Effector memory CD4-positive, alpha-beta T cell (primary cell): Measurements from ENCODE around the gene INF2.

ENCODE experiments used
- DNase-seq, 3 donors: peaks; one replicate each; pipeline ENCODE4 v3.0.0-alpha.2; 2020
- H3K27ac ChIP-seq: 2 replicates; pipeline ENCODE4 v1.7.0; 2013; ENCODE audit warnings: mild to moderate bottlenecking, low read length, moderate library complexity; ENCODE audit not compliant: insufficient read depth, poor library complexity, severe bottlenecking
- H3K27me3 ChIP-seq: replicated peaks from 2 replicates; pipeline ENCODE4 v1.7.0; 2013; ENCODE audit warnings: mild to moderate bottlenecking, low read length; ENCODE audit not compliant: insufficient read depth, control insufficient read depth, poor library complexity, severe bottlenecking
- H3K36me3 ChIP-seq: 2 replicates; pipeline ENCODE4 v1.7.0; 2013; ENCODE audit warnings: mild to moderate bottlenecking, low read length, moderate library complexity; ENCODE audit not compliant: control insufficient read depth, insufficient read depth
- H3K4me1 ChIP-seq: 2 replicates; pipeline ENCODE4 v1.7.0; 2013; ENCODE audit warnings: low read length, mild to moderate bottlenecking; ENCODE audit not compliant: control insufficient read depth, insufficient read depth, poor library complexity, severe bottlenecking
- H3K4me3 ChIP-seq: 2 replicates; pipeline ENCODE4 v1.7.0; 2013; ENCODE audit warnings: low read length, low read depth, mild to moderate bottlenecking; ENCODE audit not compliant: insufficient read depth, poor library complexity, severe bottlenecking
- H3K9me3 ChIP-seq: 2 replicates; pipeline ENCODE4 v1.7.0; 2013; ENCODE audit warnings: mild to moderate bottlenecking, low read length, moderate library complexity; ENCODE audit not compliant: control insufficient read depth

The INF2 gene

GRCh38 chr14:104676694-104677511, 12.5 kb upstream of the INF2 start:
- Histone ChIP-seq H3K36me3 (no peaks in the 10 kb centered on the region), H3K27me3 (no peaks in the 10 kb centered on the region), H3K27ac (no peak overlapping the region), H3K4me3 (peak overlapping the region; percentile 64), H3K9me3 (no peaks in the 10 kb centered on the region), H3K4me1 (peaks cover 24% of the 10 kb centered on the region)
- DNase-seq: no peak

GRCh38 chr14:104677512-104678332, 11.7 kb upstream of the INF2 start:
- DNase-seq: peak; percentile 43 to 48 (median 45)
- Histone ChIP-seq H3K27ac (no peak overlapping the region), H3K4me3 (peak overlapping the region; percentile 64), H3K4me1 (peaks cover 24% of the 10 kb centered on the region), H3K9me3 (no peaks in the 10 kb centered on the region), H3K36me3 (no peaks in the 10 kb centered on the region), H3K27me3 (no peaks in the 10 kb centered on the region)

GRCh38 chr14:104678346-104678745, 11.1 kb upstream of the INF2 start:
- Histone ChIP-seq H3K9me3 (no peaks in the 10 kb centered on the region), H3K27me3 (no peaks in the 10 kb centered on the region), H3K27ac (no peak overlapping the region), H3K4me1 (peaks cover 24% of the 10 kb centered on the region), H3K4me3 (peak overlapping the region; percentile 64), H3K36me3 (no peaks in the 10 kb centered on the region)
- no peak for DNase-seq

- no peak overlapping the region for H3K4me3 ChIP-seq
- no peak overlapping the region for H3K27ac ChIP-seq
- H3K9me3 ChIP-seq: no peaks in the 10 kb centered on the region
- DNase-seq: no peak
- no peaks in the 10 kb centered on the region for H3K27me3 ChIP-seq
- H3K4me1 ChIP-seq: peaks cover 24% of the 10 kb centered on the region
- H3K36me3 ChIP-seq: no peaks in the 10 kb centered on the region
Observed at GRCh38 chr14:104678901-104679705, 10.3 kb upstream of the INF2 start.

- DNase-seq: no peak
- H3K27me3 ChIP-seq: no peaks in the 10 kb centered on the region
- no peak overlapping the region for H3K4me3 ChIP-seq
- no peaks in the 10 kb centered on the region for H3K36me3 ChIP-seq
- H3K9me3 ChIP-seq: no peaks in the 10 kb centered on the region
- no peak overlapping the region for H3K27ac ChIP-seq
- peaks cover 27% of the 10 kb centered on the region for H3K4me1 ChIP-seq
Observed at GRCh38 chr14:104680056-104680805, 9.2 kb upstream of the INF2 start.

GRCh38 chr14:104680806-104681688, 8.4 kb upstream of the INF2 start:
- Histone ChIP-seq H3K27me3 (no peaks in the 10 kb centered on the region), H3K36me3 (no peaks in the 10 kb centered on the region), H3K9me3 (no peaks in the 10 kb centered on the region), H3K4me1 (peaks cover 27% of the 10 kb centered on the region), H3K4me3 (no peak overlapping the region), H3K27ac (no peak overlapping the region)
- no peak for DNase-seq

- Histone ChIP-seq H3K4me1 (peaks cover 29% of the 10 kb centered on the region), H3K27ac (no peak overlapping the region), H3K36me3 (no peaks in the 10 kb centered on the region), H3K4me3 (no peak overlapping the region), H3K27me3 (no peaks in the 10 kb centered on the region), H3K9me3 (no peaks in the 10 kb centered on the region)
- no peak for DNase-seq
Observed at GRCh38 chr14:104681689-104682074, 7.7 kb upstream of the INF2 start.

GRCh38 chr14:104682107-104682593, 7.3 kb upstream of the INF2 start:
- Histone ChIP-seq H3K4me3 (no peak overlapping the region), H3K27ac (no peak overlapping the region), H3K27me3 (no peaks in the 10 kb centered on the region), H3K4me1 (peaks cover 29% of the 10 kb centered on the region), H3K9me3 (no peaks in the 10 kb centered on the region), H3K36me3 (no peaks in the 10 kb centered on the region)
- no peak for DNase-seq
